GM21360 (cell line): ENCODE data around the gene SNRNP35.
A peak's percentile ranks its signal among the peaks of the same experiment; 100 is the strongest.
"Not testable (repeated sequence)": the region's sequence is repeated elsewhere in the genome, so short reads cannot be mapped to it uniquely, and the experiment has no call there.

Experiments used
- ATAC-seq: cut with Tn5 transposase; IDR thresholded peaks from one replicate; pipeline ENCODE4 v1.9.1; 2021; ENCODE audit warnings: mild to moderate bottlenecking, moderate library complexity; ENCODE audit not compliant: unreplicated experiment

SNRNP35 gene, protein sequence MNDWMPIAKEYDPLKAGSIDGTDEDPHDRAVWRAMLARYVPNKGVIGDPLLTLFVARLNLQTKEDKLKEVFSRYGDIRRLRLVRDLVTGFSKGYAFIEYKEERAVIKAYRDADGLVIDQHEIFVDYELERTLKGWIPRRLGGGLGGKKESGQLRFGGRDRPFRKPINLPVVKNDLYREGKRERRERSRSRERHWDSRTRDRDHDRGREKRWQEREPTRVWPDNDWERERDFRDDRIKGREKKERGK

DNA sequence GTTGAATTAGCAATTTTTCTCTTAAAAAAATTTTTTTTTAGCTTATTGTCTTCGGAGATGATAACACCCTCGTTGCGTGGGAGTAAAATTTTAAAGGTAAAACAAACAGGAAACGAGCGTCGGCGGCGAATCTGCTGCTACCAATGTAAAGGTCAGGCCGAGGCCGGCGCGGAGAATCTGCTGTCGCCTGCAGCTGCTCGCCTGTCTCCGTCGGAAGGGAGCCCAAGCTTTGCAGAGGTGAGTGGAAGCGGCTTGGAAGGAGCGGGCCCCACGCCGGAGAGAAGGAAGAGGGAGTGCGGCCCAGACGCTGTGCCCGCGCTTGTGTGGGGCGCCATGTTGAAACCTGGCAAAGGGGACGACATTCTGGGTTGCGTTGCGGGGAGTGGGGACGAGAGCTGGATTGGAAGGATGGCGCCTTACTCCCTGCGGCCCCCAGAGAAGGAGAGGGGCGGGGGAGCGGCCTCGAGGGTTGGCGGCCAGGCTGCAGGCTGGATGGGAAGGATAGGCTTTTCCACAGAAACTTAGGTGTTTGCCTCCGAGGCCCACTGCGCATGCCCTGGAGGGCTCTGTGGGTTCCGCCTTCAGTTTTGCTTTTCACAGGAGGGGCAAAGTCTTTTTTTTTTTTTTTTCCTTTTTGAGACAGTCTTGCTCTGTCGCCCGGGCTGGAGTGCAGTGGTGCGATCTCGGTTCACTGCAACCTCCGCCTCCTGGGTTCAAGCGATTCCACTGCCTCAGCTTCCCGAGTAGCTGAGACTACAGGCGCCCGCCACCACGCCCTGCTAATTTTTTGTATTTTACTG is at the start of gene SNRNP35:
Gene SNRNP35 (plus strand): TSS at position 160 of the 800 bp plus-strand sequence. CDS start 7,402 bp downstream, outside the sequence.
- peak; percentile 59 for ATAC-seq

GRCh38 chr12:123408619-123409018 is 49.3 kb upstream of the SNRNP35 start:
- ATAC-seq, result not testable (repeated sequence)

GRCh38 chr12:123409284-123410040 is 48.5 kb upstream of the SNRNP35 start:
- not testable (repeated sequence) for ATAC-seq

DNA sequence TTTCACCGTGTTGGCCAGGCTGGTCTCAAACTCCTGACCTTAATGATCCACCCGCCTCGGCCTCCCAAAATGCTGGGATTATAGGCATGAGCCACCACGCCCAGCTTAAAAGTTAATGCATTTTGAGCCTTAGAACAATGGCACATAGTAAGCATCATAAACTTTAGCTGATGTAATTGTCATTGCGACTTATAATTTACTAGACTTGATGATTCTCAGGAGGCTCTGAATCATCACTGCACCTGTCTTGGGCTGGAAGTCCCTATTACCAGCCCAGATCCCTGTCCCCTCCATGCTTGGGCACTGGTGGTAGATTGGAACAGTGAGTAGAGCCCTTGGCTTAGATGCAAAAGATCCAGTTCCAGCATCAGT is 47.9 kb upstream of the SNRNP35 start:
- ATAC-seq, result no peak

DNA sequence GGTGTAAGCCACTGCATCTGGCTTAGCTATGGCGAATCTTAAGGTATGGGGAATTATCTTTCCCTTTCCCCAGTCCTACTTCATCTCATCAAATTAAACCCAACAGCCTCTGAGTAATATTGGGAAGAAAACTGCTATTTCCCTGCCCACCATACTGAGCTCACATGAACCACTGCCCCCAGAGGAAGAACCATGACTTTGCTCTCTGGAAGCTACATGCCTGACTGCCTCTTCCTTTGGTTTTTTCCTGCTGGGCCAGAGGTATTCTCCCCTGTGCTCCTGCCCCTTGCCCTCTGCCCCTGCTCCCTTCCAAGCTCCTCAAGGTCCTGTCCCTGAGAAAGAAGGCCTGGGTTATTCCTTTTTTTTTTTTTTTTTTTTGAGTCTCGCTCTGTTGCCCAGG is 36.6 kb upstream of the SNRNP35 start:
- ATAC-seq, result no peak

DNA sequence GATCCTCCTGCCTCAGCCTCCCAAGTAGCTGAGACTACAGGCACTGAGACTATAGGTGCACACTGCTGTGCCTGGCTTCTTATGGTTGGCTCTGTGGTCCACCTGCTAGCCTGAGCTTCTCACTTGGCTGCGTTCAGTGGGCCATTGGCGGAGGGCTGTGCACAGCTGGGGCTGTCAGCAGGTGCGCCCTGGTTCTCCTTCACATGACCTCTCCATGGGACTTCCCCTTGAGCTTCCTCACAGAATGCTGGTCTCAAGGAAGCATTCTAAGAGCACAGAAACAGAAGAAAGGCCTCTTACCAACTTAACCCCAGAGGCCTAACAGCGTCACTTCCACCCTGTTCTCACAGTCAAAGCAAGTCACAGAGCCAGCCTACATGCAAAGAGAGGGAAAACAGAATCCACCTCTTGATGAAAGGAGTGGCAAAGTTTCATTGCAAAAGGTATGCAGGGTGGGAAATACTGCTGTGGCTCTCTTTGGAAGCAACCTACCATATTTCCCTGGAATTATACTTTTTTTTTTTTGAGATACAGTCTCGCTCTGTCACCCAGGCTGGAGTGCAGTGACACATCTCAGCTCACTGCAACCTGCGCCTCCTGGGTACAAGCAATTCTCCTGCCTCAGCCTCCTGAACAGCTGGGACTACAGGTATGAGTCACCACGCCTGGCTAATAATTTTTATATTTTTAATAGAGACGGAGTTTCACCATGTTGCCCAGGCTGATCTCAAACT is 30.7 kb upstream of the SNRNP35 start:
- peak; percentile 90 for ATAC-seq

- no peak for ATAC-seq
Measured at GRCh38 chr12:123428591-123428990, 29.3 kb upstream of the SNRNP35 start.

DNA sequence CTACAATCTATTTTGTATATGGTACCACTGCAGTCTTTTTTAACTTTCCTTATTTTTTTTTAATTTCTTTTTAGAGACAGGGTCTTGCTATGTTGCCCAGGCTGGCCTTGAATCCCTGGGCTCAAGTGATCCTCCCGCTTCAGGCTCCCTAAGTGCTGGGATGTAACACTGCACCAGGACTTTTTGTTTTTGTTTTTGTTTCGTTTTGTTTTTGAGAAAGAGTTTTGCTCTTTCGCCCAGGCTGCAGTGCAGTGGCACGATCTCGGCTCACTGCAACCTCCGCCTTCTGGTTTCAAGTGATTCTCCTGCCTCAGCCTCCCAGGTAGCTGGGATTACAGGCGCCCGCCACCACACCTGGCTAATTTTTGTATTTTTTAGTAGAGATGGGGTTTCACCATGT is 28.8 kb upstream of the SNRNP35 start:
- ATAC-seq, result not testable (repeated sequence)

- not testable (repeated sequence) for ATAC-seq
Measured at GRCh38 chr12:123431951-123432817, 25.8 kb upstream of the SNRNP35 start.

GRCh38 chr12:123433615-123434014 is 24.3 kb upstream of the SNRNP35 start:
- ATAC-seq, result no peak

GRCh38 chr12:123435636-123436016 is 22.3 kb upstream of the SNRNP35 start:
- no peak for ATAC-seq

GRCh38 chr12:123436017-123436964 is 21.6 kb upstream of the SNRNP35 start, which contains the start of gene RILPL2:
Gene RILPL2 (minus strand): TSS chr12:123436684. CDS start chr12:123436420, 264 bp downstream.
- peak; percentile 60 for ATAC-seq

DNA sequence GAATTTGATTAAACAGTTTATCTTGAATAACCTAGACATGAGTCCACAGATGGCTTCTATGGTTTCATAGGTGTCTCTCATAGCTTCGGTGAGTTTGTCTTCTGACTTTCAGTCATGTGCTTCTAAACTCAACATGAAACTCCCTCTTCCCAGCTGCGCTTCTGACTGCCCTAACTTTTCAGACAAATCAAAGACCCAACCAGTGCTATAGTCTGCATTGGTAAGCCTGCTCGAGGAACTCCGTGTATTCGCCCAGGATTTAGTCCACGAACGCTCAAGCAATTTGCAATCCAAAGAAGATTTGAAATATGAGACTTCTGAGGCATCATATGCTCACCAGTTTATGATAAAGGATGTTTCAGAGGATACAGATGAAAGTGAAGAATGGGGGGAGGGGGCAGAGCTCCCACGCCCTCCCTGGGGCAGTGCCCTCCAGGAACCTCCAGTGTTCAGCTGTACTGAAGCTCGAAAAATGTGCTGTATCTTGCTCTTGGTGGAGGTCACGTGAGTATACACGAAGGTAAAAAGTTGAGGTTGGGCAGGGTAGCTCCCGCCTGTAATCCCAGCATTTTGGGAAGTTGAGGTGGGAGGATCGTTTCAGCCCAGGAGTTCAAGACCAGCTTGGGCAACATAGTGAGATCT is 16.3 kb upstream of the SNRNP35 start:
- peak; percentile 56 for ATAC-seq

GRCh38 chr12:123442774-123443173 is 15.2 kb upstream of the SNRNP35 start:
- no peak for ATAC-seq

DNA sequence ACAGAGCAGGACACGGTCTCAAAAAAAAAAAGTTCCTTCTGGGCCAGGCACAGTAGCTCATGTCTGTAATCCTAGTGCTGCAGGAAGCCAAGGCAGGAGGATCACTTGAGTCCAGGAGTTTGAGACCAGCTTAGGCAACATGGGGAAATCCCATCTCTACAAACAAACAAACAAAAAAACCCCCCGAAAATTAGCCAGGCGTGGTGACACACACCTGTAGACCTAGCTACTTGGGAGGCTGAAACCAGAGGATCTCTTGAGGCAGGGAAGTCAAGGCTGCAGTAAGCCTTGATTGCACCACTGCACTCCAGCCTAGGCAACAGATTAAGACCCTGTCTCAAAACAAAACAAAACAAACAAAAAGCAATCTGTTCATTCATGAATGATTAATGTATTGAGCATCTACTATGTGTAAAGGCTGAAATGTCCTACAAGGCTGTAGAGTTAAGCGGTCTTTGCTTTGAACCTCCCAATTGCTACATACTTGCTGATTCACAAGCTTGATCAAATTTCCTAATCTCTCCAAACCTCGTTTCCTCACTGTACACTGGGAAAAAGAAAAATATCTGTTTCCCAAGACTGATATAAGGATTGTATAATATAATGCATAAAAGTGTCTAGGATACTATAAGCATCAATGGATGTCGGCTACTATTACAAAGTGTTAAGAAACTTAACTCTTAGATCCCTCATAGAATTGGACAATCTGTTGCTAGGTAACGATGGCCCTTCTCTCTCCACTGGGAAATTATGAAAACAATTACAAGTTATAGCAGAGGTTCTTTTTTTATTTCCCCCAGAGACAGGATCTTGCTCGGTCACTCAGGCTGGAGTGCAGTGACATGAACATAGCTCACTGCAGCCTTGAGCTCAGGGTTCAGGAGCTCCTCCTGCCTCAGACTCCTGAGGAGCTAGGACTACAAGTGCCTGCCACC is 13.6 kb upstream of the SNRNP35 start:
- no peak for ATAC-seq

GRCh38 chr12:123445388-123446332 is 12.3 kb upstream of the SNRNP35 start:
- ATAC-seq, result no peak
